PC-9 (cell line): ENCODE data around the gene GAPDHS. TPM values are rescaled to one million over a fixed set of nuclear protein-coding genes. Genes with fewer than 3 reads are reported as not detected.

Experiments used
- BruUV-seq: library from RNA; stranded (reverse); fragments of 400-500 nt; replicated peaks from 2 replicates; lab custom pipeline; 2021; lab: Mats Ljungman, UMichigan
- CTCF ChIA-PET: fragments of 300-600 bp; sonication (Branson Sonifier 250); formaldehyde crosslinking; loops from one replicate; lab custom pipeline; 2022; ENCODE audit warnings: antibody characterized with exemption; lab: Charles Lee
- POLR2A ChIA-PET: fragments of 300-600 bp; sonication (Branson Sonifier 250); formaldehyde crosslinking; loops from one replicate; lab custom pipeline; 2022; ENCODE audit warnings: antibody characterized with exemption; ENCODE audit not compliant: unreplicated experiment; lab: Charles Lee
- DNase-seq, 2 experiments: peaks; one replicate each; pipeline versions ENCODE4 v3.0.0 to v3.0.0-alpha.2; 2015 to 2022; ENCODE audit warnings: mixed read lengths in 1 of 2
- H2AFZ ChIP-seq: fragments of 200-600 bp; sonication (generic); 2 replicates; pipeline ENCODE4 v1.8.1; 2017; ENCODE audit warnings: antibody characterized with exemption
- H3F3A ChIP-seq: fragments of 200-600 bp; sonication (generic); 2 replicates; pipeline ENCODE4 v1.8.1; 2017; ENCODE audit warnings: antibody characterized with exemption, mild to moderate bottlenecking, low read depth; ENCODE audit not compliant: insufficient read depth
- H3K27ac ChIP-seq: fragments of 200-600 bp; sonication (generic); 2 replicates; pipeline ENCODE4 v1.6.1; 2016; ENCODE audit warnings: mixed run types
- H3K27me3 ChIP-seq: fragments of 200-600 bp; sonication (generic); 2 replicates; pipeline ENCODE4 v1.6.1; 2016; ENCODE audit warnings: low read depth, mixed run types; ENCODE audit not compliant: insufficient read depth
- H3K36me3 ChIP-seq: fragments of 200-600 bp; sonication (generic); 2 replicates; pipeline ENCODE4 v1.6.1; 2016; ENCODE audit warnings: low read depth, mixed run types
- H3K4me1 ChIP-seq: fragments of 200-600 bp; sonication (generic); replicated peaks from 2 replicates; pipeline ENCODE4 v1.6.1; 2016; ENCODE audit warnings: mixed run types; ENCODE audit not compliant: insufficient read depth
- H3K4me2 ChIP-seq: fragments of 200-600 bp; sonication (generic); 2 replicates; pipeline ENCODE4 v1.6.1; 2017; ENCODE audit warnings: mixed run types
- H3K4me3 ChIP-seq: fragments of 200-600 bp; sonication (generic); 2 replicates; pipeline ENCODE4 v1.6.1; 2016; ENCODE audit warnings: mixed run types
- H3K79me2 ChIP-seq: fragments of 200-600 bp; sonication (generic); 2 replicates; pipeline ENCODE4 v1.6.1; 2017; ENCODE audit warnings: low read depth, mixed run types
- H3K9me2 ChIP-seq: fragments of 200-600 bp; sonication (generic); 2 replicates; pipeline ENCODE4 v1.8.1; 2017; ENCODE audit warnings: mild to moderate bottlenecking; ENCODE audit not compliant: insufficient read depth
- H3K9me3 ChIP-seq: fragments of 200-600 bp; sonication (generic); 2 replicates; pipeline ENCODE4 v1.8.1; 2016; ENCODE audit warnings: low read depth; ENCODE audit not compliant: insufficient read depth
- H4K20me1 ChIP-seq: fragments of 200-600 bp; sonication (generic); 2 replicates; pipeline ENCODE4 v1.8.1; 2017; ENCODE audit not compliant: insufficient read depth
- CTCF ChIP-seq: fragments of 200-600 bp; sonication (generic); conservative IDR thresholded peaks from 2 replicates; pipeline ENCODE4 v1.6.1; 2017; ENCODE audit warnings: mixed run types, antibody characterized with exemption, mild to moderate bottlenecking, moderate library complexity
- EZH2 ChIP-seq: fragments of 200-600 bp; sonication (generic); IDR thresholded peaks from 2 replicates; pipeline ENCODE4 v1.8.0; 2017; ENCODE audit warnings: antibody characterized with exemption, low read depth
- intact Hi-C: fragments of 100-400 bp; cut with micrococcal nuclease; formaldehyde crosslinking; loops from one replicate; pipeline ENCODE4 v1.10.0; 2022; ENCODE audit not compliant: unreplicated experiment
- total RNA-seq: library from RNA; stranded (reverse); gene quantifications from 2 replicates; pipeline ENCODE4 v1.2.3, GENCODE V29; 2021

GAPDHS gene
- total RNA-seq, 1 experiment from 2014 or later, result not detected

- ChIA-PET CTCF (no interaction called here), POLR2A (interaction anchor here (1.0 kb wide), 1 partner anchor 13 kb away, joined by 4 read pairs; no protein-coding TSS in a partner anchor)
- H3K4me3 ChIP-seq, result no peak overlapping the region
- no peaks in the 10 kb centered on the region for H3K9me2 ChIP-seq
- no peaks in the 10 kb centered on the region for H3K9me3 ChIP-seq
- H3F3A ChIP-seq, result peaks cover 6% of the 10 kb centered on the region; the same call in 1 of the 2 replicates
- no peak overlapping the region for H3K27ac ChIP-seq
- no peaks in the 10 kb centered on the region for H3K27me3 ChIP-seq
- intact Hi-C loops, result no loop called here
- no peak overlapping the region for H2AFZ ChIP-seq
- H3K79me2 ChIP-seq, result no peaks in the 10 kb centered on the region
- no peak for DNase-seq
- no peaks in the 10 kb centered on the region for H3K36me3 ChIP-seq
- TF ChIP-seq EZH2 (no peak), CTCF (no peak)
- H3K4me1 ChIP-seq, result no peaks in the 10 kb centered on the region
- BruUV-seq, result no TSS peak
- H3K4me2 ChIP-seq, result no peak overlapping the region
- no peaks in the 10 kb centered on the region; the same call in 1 of the 2 replicates for H4K20me1 ChIP-seq
Observed at GRCh38 chr19:35497406-35497805, 35.9 kb upstream of the GAPDHS start.

- no peaks in the 10 kb centered on the region; the same call in 1 of the 2 replicates for H4K20me1 ChIP-seq
- no peaks in the 10 kb centered on the region for H3K36me3 ChIP-seq
- no peak overlapping the region for H3K27ac ChIP-seq
- TF ChIP-seq CTCF (no peak), EZH2 (no peak)
- H3K9me2 ChIP-seq, result no peaks in the 10 kb centered on the region
- ChIA-PET CTCF (no interaction called here), POLR2A (no interaction called here)
- no peaks in the 10 kb centered on the region for H3K79me2 ChIP-seq
- no peak overlapping the region for H3K4me2 ChIP-seq
- no peaks in the 10 kb centered on the region for H3K9me3 ChIP-seq
- intact Hi-C loops, result no loop called here
- DNase-seq, result no peak
- no peaks in the 10 kb centered on the region for H3K4me1 ChIP-seq
- no TSS peak for BruUV-seq
- no peaks in the 10 kb centered on the region for H3K27me3 ChIP-seq
- peaks cover 6% of the 10 kb centered on the region; the same call in 1 of the 2 replicates for H3F3A ChIP-seq
- H2AFZ ChIP-seq, result no peak overlapping the region
- H3K4me3 ChIP-seq, result no peak overlapping the region
Observed at GRCh38 chr19:35498220-35498619, 35.0 kb upstream of the GAPDHS start.

GRCh38 chr19:35498984-35499527, 34.2 kb upstream of the GAPDHS start:
- TF ChIP-seq EZH2, result no peak
- TF ChIP-seq CTCF, result no peak
- DNase-seq, result no peak
- Histone ChIP-seq H3K27me3 (no peaks in the 10 kb centered on the region), H3K36me3 (no peaks in the 10 kb centered on the region), H2AFZ (no peak overlapping the region), H3K79me2 (no peaks in the 10 kb centered on the region), H3K27ac (no peak overlapping the region), H3F3A (peaks cover 6% of the 10 kb centered on the region; the same call in 1 of the 2 replicates), H3K9me2 (no peaks in the 10 kb centered on the region), H3K4me2 (no peak overlapping the region), H3K4me1 (no peaks in the 10 kb centered on the region), H3K9me3 (no peaks in the 10 kb centered on the region), H3K4me3 (no peak overlapping the region), H4K20me1 (no peaks in the 10 kb centered on the region; the same call in 1 of the 2 replicates)
- ChIA-PET POLR2A (no interaction called here), CTCF (no interaction called here)
- no TSS peak for BruUV-seq
- intact Hi-C loops, result no loop called here
